BE2C (cell line): ENCODE results near the gene OR4D2.

ENCODE experiments used
- DNase-seq: peaks from one replicate; pipeline ENCODE4 v3.0.0-alpha.2; 2020
- H3K27me3 ChIP-seq: fragments of 250-450 bp; sonication (Bioruptor Pico); 2 replicates; pipeline ENCODE4 v1.5.1; 2020; ENCODE audit warnings: mild to moderate bottlenecking
- H3K36me3 ChIP-seq: fragments of 250-450 bp; sonication (Bioruptor Pico); 2 replicates; pipeline ENCODE4 v1.5.1; 2020; ENCODE audit warnings: mild to moderate bottlenecking
- H3K4me1 ChIP-seq: fragments of 250-450 bp; sonication (Bioruptor Pico); 2 replicates; pipeline ENCODE4 v1.5.1; 2020
- H3K4me3 ChIP-seq: 2 replicates; pipeline ENCODE4 v1.5.1; 2011; ENCODE audit warnings: low read depth, low read length
- H3K9me3 ChIP-seq: fragments of 250-450 bp; sonication (Bioruptor Pico); 2 replicates; pipeline ENCODE4 v1.5.1; 2020
- CTCF ChIP-seq: IDR thresholded peaks from 2 replicates; pipeline ENCODE4 v1.5.1; 2012; ENCODE audit warnings: mild to moderate bottlenecking, low read depth, low read length

The OR4D2 gene

DNA sequence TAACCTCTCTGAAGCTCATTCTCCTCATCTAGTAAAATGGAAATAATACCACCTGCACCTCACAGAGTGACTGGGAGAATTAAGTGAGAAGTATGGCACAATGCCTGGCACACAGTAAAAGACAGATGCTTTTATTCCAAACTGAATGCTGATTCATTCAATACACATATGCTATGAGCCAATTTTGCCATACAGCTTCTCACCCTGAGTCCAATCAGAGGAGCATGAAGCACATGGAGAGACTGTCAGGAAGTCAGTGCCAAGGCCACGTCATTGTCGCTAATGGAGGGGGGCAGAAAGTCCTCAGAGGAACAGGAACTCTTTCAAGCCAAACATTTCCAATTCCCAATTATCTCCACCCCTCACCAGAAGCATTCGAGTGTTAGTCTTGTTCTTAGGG is 40.7 kb downstream of the OR4D2 start:
- H3K36me3 ChIP-seq: no peaks in the 10 kb centered on the region
- TF ChIP-seq CTCF: no peak
- H3K9me3 ChIP-seq: no peaks in the 10 kb centered on the region
- no peak for DNase-seq
- no peaks in the 10 kb centered on the region for H3K4me1 ChIP-seq
- no peak overlapping the region for H3K4me3 ChIP-seq
- H3K27me3 ChIP-seq: no peaks in the 10 kb centered on the region

- H3K36me3 ChIP-seq: no peaks in the 10 kb centered on the region
- no peaks in the 10 kb centered on the region for H3K27me3 ChIP-seq
- no peak for TF ChIP-seq CTCF
- H3K4me3 ChIP-seq: no peak overlapping the region
- no peaks in the 10 kb centered on the region for H3K4me1 ChIP-seq
- no peak for DNase-seq
- no peaks in the 10 kb centered on the region for H3K9me3 ChIP-seq
Observed at GRCh38 chr17:58208344-58208743, 41.6 kb downstream of the OR4D2 start.

DNA sequence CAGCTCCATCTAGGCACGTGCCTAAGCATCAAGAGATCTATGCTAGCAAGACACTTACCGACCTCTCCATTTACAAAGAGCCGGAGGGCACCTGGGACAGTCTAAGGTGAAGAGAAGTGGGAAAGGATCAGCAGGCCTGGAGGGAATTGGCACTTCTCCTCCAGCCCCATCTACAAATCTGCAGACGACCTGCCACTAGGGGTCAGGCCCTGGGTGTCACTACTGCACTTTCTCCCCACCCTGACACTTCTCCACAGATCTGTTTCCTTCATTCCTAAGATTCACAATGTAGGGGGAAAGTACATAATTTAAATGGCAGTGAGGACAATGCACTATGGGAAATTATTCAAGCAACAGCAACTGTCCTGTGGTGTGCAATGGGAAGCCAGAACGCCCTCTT is 44.1 kb downstream of the OR4D2 start:
- H3K4me3 ChIP-seq: no peak overlapping the region
- no peaks in the 10 kb centered on the region for H3K36me3 ChIP-seq
- DNase-seq: no peak
- TF ChIP-seq CTCF: peak; percentile 37
- H3K4me1 ChIP-seq: no peaks in the 10 kb centered on the region
- no peaks in the 10 kb centered on the region for H3K9me3 ChIP-seq
- H3K27me3 ChIP-seq: no peaks in the 10 kb centered on the region

- Histone ChIP-seq H3K4me1 (no peaks in the 10 kb centered on the region), H3K4me3 (no peak overlapping the region), H3K9me3 (no peaks in the 10 kb centered on the region), H3K27me3 (no peaks in the 10 kb centered on the region), H3K36me3 (no peaks in the 10 kb centered on the region)
- DNase-seq: peak; percentile 50
- TF ChIP-seq CTCF: peak; percentile 39
Observed at GRCh38 chr17:58215685-58216084, 48.9 kb downstream of the OR4D2 start.

DNA sequence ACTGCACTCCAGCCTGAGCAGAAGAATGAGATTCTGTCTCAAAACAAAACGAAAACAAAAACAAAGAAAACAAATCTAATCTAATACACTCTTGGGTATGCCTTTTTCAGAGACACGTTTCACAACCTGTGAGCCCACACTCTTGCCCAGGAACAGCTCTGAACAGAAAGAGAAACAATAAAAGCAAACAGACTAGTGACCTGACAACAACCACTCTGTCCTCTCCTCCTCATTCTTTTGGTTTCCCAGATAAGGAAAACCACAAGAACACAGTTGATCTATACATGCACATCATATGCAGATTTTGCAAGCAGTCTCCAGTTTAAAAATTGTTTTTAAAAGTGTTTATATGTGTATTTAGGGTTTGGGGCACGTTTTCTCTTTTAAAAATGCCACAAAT is 51.0 kb downstream of the OR4D2 start:
- no peak for TF ChIP-seq CTCF
- DNase-seq: no peak
- Histone ChIP-seq H3K4me1 (no peaks in the 10 kb centered on the region), H3K27me3 (no peaks in the 10 kb centered on the region), H3K4me3 (no peak overlapping the region), H3K9me3 (no peaks in the 10 kb centered on the region), H3K36me3 (no peaks in the 10 kb centered on the region)

DNA sequence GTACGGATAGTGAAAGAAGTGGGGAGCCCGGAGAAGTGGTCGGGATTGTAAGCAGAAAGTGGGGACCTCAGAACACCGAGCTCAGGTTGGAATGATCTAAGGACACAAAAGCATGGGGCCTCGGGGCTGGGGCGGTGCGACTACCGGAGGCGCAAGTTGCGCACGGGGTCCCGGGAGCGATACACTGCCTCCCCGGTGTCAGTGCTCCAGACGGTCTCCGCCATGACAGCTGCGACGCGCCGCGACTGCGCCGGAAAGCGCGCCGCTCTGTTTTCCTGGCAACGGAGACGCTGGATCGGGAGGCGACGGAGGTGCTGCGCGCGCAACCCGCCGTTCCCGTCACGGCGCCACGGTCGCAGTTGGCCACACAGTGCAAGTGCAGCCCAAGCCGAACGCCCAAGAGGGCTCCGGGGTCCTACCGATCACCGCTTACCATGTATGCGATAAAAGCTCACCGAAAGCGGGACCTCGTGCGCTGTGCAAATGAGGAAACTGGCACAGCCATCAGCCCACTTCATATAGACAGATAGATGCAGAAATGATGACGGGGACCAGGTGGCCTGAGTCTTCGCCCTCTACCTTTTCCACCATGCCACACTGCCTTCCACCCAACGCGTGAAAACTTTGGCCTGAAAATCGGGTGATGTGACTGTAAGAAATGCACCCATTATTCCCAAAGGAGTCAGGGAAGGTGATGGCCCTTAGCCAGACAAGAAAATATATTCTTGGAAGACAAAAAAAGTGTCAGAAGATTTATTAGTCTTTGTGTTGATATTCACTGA is 52.4 kb downstream of the OR4D2 start, which contains the start of gene MKS1:
Gene MKS1, minus strand, starts transcription at position 249 of the 782 bp plus-strand sequence. Its CDS starts 25 bp downstream, at position 224.
- Histone ChIP-seq H3K9me3 (no peaks in the 10 kb centered on the region), H3K36me3 (no peaks in the 10 kb centered on the region), H3K27me3 (no peaks in the 10 kb centered on the region), H3K4me3 (peak within 1 kb of the TSS; percentile 97), H3K4me1 (no peaks in the 10 kb centered on the region)
- peak; percentile 59 for TF ChIP-seq CTCF
- DNase-seq: peak; percentile 97
